G401 (cell line): ENCODE measurements around the gene SDHA. TPM values are rescaled to one million over a fixed set of nuclear protein-coding genes. Genes with fewer than 3 reads are reported as not detected.

Experiments
- total RNA-seq: library from RNA; depleted of rRNA; stranded (reverse); fragments of >200 nt; shearing (Covaris generic); gene quantifications from 2 replicates; pipeline ENCODE4 v1.2.3, GENCODE V29; 2014; rRNA removed

The SDHA gene
- total RNA-seq, 1 experiment from 2014 or later, result 223 TPM

Other genes with a start within 250 kb of the SDHA start
- gene PLEKHG4B, start 126.2 kb upstream of the SDHA start, total RNA-seq, result 4.5 and 10.1 TPM in 2 replicates
- not detected in 2 replicates for gene LRRC14B, start 26.8 kb upstream of the SDHA start, total RNA-seq
- 3.5 and 5.8 TPM in 2 replicates for gene CCDC127, start 167 bp upstream of the SDHA start, total RNA-seq
- 122 and 132 TPM in 2 replicates for gene PDCD6, start 53.3 kb downstream of the SDHA start, total RNA-seq
- gene AHRR, start 103.4 kb downstream of the SDHA start, total RNA-seq, result 0.24 and 2.5 TPM in 2 replicates
- 16.7 and 29.2 TPM in 2 replicates for gene EXOC3, start 224.9 kb downstream of the SDHA start, total RNA-seq